Progenitor cell of endocrine pancreas (in vitro differentiated cells): ENCODE results near the gene MME. TPM values are rescaled to one million over a fixed set of nuclear protein-coding genes. Genes with fewer than 3 reads are reported as not detected.

Experiments used
- DNase-seq: peaks from one replicate; pipeline ENCODE4 v3.0.0; 2021; ENCODE audit warnings: low spot score; ENCODE audit not compliant: unreplicated experiment
- H3K27ac Mint-ChIP-seq: 2 replicates; pipeline ENCODE4 v1.8.0; 2021; ENCODE audit warnings: mild to moderate bottlenecking, moderate library complexity, mixed read lengths
- H3K27me3 Mint-ChIP-seq: 2 replicates; pipeline ENCODE4 v1.8.0; 2021; ENCODE audit warnings: mixed read lengths
- H3K36me3 Mint-ChIP-seq: 2 replicates; pipeline ENCODE4 v1.8.0; 2022; ENCODE audit warnings: mixed read lengths; ENCODE audit not compliant: insufficient read depth
- H3K4me1 Mint-ChIP-seq: 2 replicates; pipeline ENCODE4 v1.8.0; 2021; ENCODE audit warnings: low read depth, mixed read lengths
- H3K4me3 Mint-ChIP-seq: 2 replicates; pipeline ENCODE4 v1.8.0; 2021; ENCODE audit warnings: low read depth, mild to moderate bottlenecking, moderate library complexity, mixed read lengths
- H3K9me3 Mint-ChIP-seq: 2 replicates; pipeline ENCODE4 v1.8.0; 2021; ENCODE audit warnings: low read depth, mixed read lengths
- total RNA-seq: library from RNA; stranded (reverse); gene quantifications from 2 replicates; pipeline ENCODE4 v1.2.1, GENCODE V29; 2021
- TF ChIP-seq, protein P1 (sequence below): fragments of 200-600 bp; sonication (generic); IDR thresholded peaks from one replicate; pipeline ENCODE4 v1.5.0; 2021; ENCODE audit warnings: antibody characterized with exemption, mild to moderate bottlenecking; ENCODE audit not compliant: unreplicated experiment

Gene MME
- total RNA-seq, 1 donor from 2014 or later = 0.93 TPM

DNA sequence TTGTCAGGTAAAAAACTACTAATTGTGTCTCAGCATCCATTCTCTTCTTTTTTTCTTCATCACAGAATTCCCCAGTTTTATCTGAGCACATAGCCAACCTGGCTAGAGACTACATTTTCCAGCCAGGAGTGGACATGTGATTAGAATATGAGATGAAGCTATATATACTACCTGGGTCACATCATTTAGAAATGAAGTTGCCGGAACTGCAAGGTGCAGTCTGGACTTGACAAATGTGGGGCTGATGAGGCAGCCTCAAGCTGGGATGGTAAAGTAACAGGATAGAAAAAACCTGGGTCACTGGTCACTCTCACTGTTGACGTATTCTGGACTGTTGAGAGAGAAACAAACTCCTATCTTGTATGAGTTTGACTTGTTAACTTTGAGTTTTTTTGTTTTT, 113.7 kb downstream of the MME start:
- H3K4me3 Mint-ChIP-seq = no peak overlapping the region
- TF ChIP-seq, protein P1, sequence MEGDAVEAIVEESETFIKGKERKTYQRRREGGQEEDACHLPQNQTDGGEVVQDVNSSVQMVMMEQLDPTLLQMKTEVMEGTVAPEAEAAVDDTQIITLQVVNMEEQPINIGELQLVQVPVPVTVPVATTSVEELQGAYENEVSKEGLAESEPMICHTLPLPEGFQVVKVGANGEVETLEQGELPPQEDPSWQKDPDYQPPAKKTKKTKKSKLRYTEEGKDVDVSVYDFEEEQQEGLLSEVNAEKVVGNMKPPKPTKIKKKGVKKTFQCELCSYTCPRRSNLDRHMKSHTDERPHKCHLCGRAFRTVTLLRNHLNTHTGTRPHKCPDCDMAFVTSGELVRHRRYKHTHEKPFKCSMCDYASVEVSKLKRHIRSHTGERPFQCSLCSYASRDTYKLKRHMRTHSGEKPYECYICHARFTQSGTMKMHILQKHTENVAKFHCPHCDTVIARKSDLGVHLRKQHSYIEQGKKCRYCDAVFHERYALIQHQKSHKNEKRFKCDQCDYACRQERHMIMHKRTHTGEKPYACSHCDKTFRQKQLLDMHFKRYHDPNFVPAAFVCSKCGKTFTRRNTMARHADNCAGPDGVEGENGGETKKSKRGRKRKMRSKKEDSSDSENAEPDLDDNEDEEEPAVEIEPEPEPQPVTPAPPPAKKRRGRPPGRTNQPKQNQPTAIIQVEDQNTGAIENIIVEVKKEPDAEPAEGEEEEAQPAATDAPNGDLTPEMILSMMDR = no peak
- no peak overlapping the region for H3K27ac Mint-ChIP-seq
- no peaks in the 10 kb centered on the region for H3K27me3 Mint-ChIP-seq
- H3K9me3 Mint-ChIP-seq = no peaks in the 10 kb centered on the region
- H3K36me3 Mint-ChIP-seq = no peaks in the 10 kb centered on the region
- no peak for DNase-seq
- H3K4me1 Mint-ChIP-seq = peaks cover 17% of the 10 kb centered on the region

- TF ChIP-seq, protein P1 = no peak
- Mint-ChIP-seq H3K4me1 (peaks cover 17% of the 10 kb centered on the region), H3K27ac (peak overlapping the region; percentile 76), H3K36me3 (no peaks in the 10 kb centered on the region), H3K27me3 (no peaks in the 10 kb centered on the region), H3K9me3 (no peaks in the 10 kb centered on the region), H3K4me3 (no peak overlapping the region)
- DNase-seq = no peak
These were observed 115.1 kb downstream of the MME start for GRCh38 chr3:155194973-155195957.

GRCh38 chr3:155196131-155197021, 116.3 kb downstream of the MME start:
- Mint-ChIP-seq H3K9me3 (no peaks in the 10 kb centered on the region), H3K27ac (peak overlapping the region; percentile 93)
- TF ChIP-seq, protein P1 = no peak

GRCh38 chr3:155197786-155198185, 117.7 kb downstream of the MME start:
- Mint-ChIP-seq H3K27me3 (no peaks in the 10 kb centered on the region), H3K4me1 (peaks cover 17% of the 10 kb centered on the region), H3K4me3 (no peak overlapping the region), H3K36me3 (no peaks in the 10 kb centered on the region), H3K9me3 (peaks cover 3% of the 10 kb centered on the region), H3K27ac (no peak overlapping the region)
- DNase-seq = no peak
- TF ChIP-seq, protein P1 = no peak

More at GRCh38 chr3:155196131-155197021, 116.3 kb downstream of the MME start:
- no peaks in the 10 kb centered on the region for H3K36me3 Mint-ChIP-seq
- DNase-seq = no peak
- peaks cover 17% of the 10 kb centered on the region for H3K4me1 Mint-ChIP-seq
- H3K4me3 Mint-ChIP-seq = no peak overlapping the region
- H3K27me3 Mint-ChIP-seq = no peaks in the 10 kb centered on the region

DNA sequence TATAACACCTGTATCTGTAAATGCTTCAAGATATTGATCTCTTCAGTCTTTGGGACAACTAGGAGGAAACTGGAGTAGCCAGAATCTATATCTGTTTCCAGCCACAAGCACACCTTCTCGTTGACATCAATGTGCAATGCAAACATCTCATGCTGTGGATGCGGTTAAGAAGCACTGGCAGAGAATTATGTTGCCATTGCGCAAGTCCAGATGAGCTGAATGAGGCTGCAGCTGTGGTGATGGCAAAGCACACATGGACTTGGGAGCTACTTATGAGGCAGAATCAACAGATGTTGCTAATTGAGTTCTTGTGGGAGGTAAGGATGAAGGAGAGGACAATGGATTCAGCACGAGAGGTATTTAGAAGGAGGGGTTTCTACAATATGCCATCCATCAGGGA, 122.5 kb downstream of the MME start:
- Mint-ChIP-seq H3K27ac (no peak overlapping the region), H3K4me3 (no peak overlapping the region), H3K9me3 (peaks cover 3% of the 10 kb centered on the region), H3K4me1 (no peaks in the 10 kb centered on the region), H3K36me3 (no peaks in the 10 kb centered on the region), H3K27me3 (no peaks in the 10 kb centered on the region)
- DNase-seq = no peak
- TF ChIP-seq, protein P1 = no peak
